Fibroblast of lung (primary cell): ENCODE data around the gene KRTAP19-6.

Source experiments
- CTCF ChIP-seq, 2 donors: IDR thresholded peaks in 1 of 2; conservative IDR thresholded peaks in 1 of 2; 1 replicate in 1 of 2; 2 replicates in 1 of 2; pipeline ENCODE4 v1.5.1; 2011 to 2012; ENCODE audit warnings: low read length in 2 of 2, control low read depth in 1 of 2, inconsistent platforms in 1 of 2, low read depth in 1 of 2, mild to moderate bottlenecking in 1 of 2
- EZH2 ChIP-seq: IDR thresholded peaks from 2 replicates; pipeline ENCODE4 v1.5.1; 2012; ENCODE audit warnings: low read length, control low read depth, mild to moderate bottlenecking; ENCODE audit errors: missing control alignments

- TF ChIP-seq CTCF (conservative IDR thresholded peaks at IDR 0.05 in 1 of 2, IDR thresholded peaks at IDR 0.05 in 1 of 2; ENCODE audit: low read depth in 1 of 2, low read length in 2 of 2) (no peak), EZH2 (no peak)
Measured at GRCh38 chr21:30563630-30564029, 22.0 kb upstream of the KRTAP19-6 start.
